Calu3 (cell line): ENCODE measurements around the gene CHN1. TPM values are rescaled to one million over a fixed set of nuclear protein-coding genes. Genes with fewer than 3 reads are reported as not detected.

Source experiments
- BruUV-seq: library from RNA; stranded (reverse); fragments of 400-500 nt; replicated peaks from 2 replicates; lab custom pipeline; 2021; lab: Mats Ljungman, UMichigan
- CTCF ChIA-PET: fragments of 300-600 bp; sonication (Branson Sonifier 250); formaldehyde crosslinking; loops from one replicate; lab custom pipeline; 2022; ENCODE audit warnings: antibody characterized with exemption; lab: Charles Lee
- DNase-seq: peaks from one replicate; pipeline ENCODE4 v3.0.0; 2022
- H3K27ac Mint-ChIP-seq: one replicate; pipeline ENCODE4 v1.8.0; 2022; ENCODE audit warnings: mixed read lengths; ENCODE audit not compliant: unreplicated experiment
- H3K27me3 Mint-ChIP-seq: one replicate; pipeline ENCODE4 v1.8.0; 2022; ENCODE audit warnings: mixed read lengths; ENCODE audit not compliant: unreplicated experiment
- H3K36me3 Mint-ChIP-seq: one replicate; pipeline ENCODE4 v1.8.0; 2022; ENCODE audit warnings: mild to moderate bottlenecking, moderate library complexity, mixed read lengths; ENCODE audit not compliant: insufficient read depth, unreplicated experiment
- H3K4me1 Mint-ChIP-seq: one replicate; pipeline ENCODE4 v1.8.0; 2022; ENCODE audit warnings: mild to moderate bottlenecking, low read depth, mixed read lengths; ENCODE audit not compliant: unreplicated experiment
- H3K4me3 Mint-ChIP-seq: one replicate; pipeline ENCODE4 v1.8.0; 2022; ENCODE audit warnings: mild to moderate bottlenecking, low read depth, moderate library complexity, mixed read lengths; ENCODE audit not compliant: unreplicated experiment
- H3K9me3 Mint-ChIP-seq: one replicate; pipeline ENCODE4 v1.8.0; 2022; ENCODE audit warnings: low read depth, mixed read lengths; ENCODE audit not compliant: unreplicated experiment
- CTCF ChIP-seq: fragments of 200-600 bp; IDR thresholded peaks from one replicate; pipeline ENCODE4 v1.8.0; 2022; ENCODE audit warnings: antibody characterized with exemption; ENCODE audit not compliant: unreplicated experiment
- intact Hi-C: fragments of 100-400 bp; cut with micrococcal nuclease; formaldehyde crosslinking; loops from one replicate; pipeline ENCODE4 v1.10.0; 2022; ENCODE audit not compliant: unreplicated experiment
- total RNA-seq: library from RNA; stranded (reverse); gene quantifications from 2 replicates; pipeline ENCODE4 v1.2.3, GENCODE V29; 2022

CHN1 gene
- total RNA-seq, 1 experiment from 2014 or later = 2.4 TPM

DNA sequence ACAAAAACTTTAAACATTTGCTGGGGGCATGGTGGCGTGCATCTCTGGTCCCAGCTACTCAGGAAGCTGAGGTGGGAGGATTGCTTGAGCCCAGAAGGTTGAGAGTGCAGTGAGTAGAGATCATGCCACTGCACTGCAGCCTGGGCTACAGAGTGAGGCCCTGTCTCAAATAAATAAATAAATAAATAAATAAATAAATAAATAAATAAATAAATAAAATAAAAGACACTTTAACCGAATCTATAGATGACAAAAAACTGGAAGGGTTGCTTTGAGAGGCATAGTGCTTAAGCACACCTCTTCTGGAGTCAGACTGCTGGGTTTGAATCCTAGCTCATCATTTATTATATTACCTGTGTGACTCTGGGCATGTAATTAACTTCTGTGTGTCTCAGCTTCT lies 21.2 kb upstream of the CHN1 start:
- no peaks in the 10 kb centered on the region for H3K27me3 Mint-ChIP-seq
- no peak overlapping the region for H3K4me3 Mint-ChIP-seq
- DNase-seq = no peak
- H3K27ac Mint-ChIP-seq = no peak overlapping the region
- intact Hi-C loops = no loop called here
- no peaks in the 10 kb centered on the region for H3K36me3 Mint-ChIP-seq
- BruUV-seq = no TSS peak
- CTCF ChIA-PET = no interaction called here
- no peak for TF ChIP-seq CTCF
- no peaks in the 10 kb centered on the region for H3K4me1 Mint-ChIP-seq
- no peaks in the 10 kb centered on the region for H3K9me3 Mint-ChIP-seq

DNA sequence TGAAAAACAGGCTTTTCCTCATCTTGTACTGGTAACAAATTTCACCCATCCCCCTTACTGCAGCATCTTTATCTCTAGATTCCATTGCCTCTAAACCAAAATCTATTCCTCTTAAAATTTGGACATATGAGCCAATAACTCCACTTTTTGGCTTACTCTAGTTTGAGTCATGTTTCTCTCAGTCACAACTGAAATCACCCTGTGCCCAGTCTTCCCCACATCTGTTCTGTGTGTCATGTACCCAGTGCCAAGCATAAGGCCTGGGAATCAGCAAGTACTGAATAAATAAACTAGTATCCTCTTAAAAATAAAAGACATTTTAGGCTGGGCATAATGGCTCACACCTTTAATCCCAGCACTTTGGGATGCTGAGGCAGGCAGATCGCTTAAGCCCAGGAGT lies 20.8 kb upstream of the CHN1 start:
- no peak for TF ChIP-seq CTCF
- intact Hi-C loops = no loop called here
- no peak for DNase-seq
- Mint-ChIP-seq H3K27me3 (no peaks in the 10 kb centered on the region), H3K27ac (no peak overlapping the region), H3K4me3 (no peak overlapping the region), H3K4me1 (no peaks in the 10 kb centered on the region), H3K36me3 (no peaks in the 10 kb centered on the region), H3K9me3 (no peaks in the 10 kb centered on the region)
- CTCF ChIA-PET = no interaction called here
- BruUV-seq = no TSS peak

DNA sequence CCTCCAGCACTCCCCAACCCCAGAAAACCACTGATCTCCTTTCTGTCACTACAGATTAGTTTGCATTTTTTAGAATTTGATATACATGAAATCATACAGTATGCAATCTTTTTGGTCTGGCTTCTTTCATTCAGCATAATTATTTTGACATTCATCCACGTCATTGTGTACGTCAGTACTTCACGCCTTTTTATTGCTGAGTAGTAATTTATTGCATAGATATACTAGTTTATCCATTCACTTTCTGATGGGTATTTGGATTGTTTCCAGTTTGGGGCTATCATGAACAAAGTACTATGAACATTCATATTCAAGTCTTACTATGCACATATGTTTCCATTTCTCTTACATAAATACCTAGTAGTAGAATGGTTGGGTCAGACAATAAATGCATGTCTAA lies 20.1 kb upstream of the CHN1 start:
- H3K4me1 Mint-ChIP-seq = no peaks in the 10 kb centered on the region
- no peak for TF ChIP-seq CTCF
- no peaks in the 10 kb centered on the region for H3K27me3 Mint-ChIP-seq
- H3K4me3 Mint-ChIP-seq = no peak overlapping the region
- intact Hi-C loops = no loop called here
- H3K9me3 Mint-ChIP-seq = no peaks in the 10 kb centered on the region
- no TSS peak for BruUV-seq
- no peak overlapping the region for H3K27ac Mint-ChIP-seq
- no peak for DNase-seq
- CTCF ChIA-PET = interaction anchor here (0.7 kb wide), 2 partner anchors 14 to 158 kb away, joined by 3 read pairs; no protein-coding TSS in a partner anchor
- H3K36me3 Mint-ChIP-seq = no peaks in the 10 kb centered on the region

- DNase-seq = no peak
- H3K9me3 Mint-ChIP-seq = no peaks in the 10 kb centered on the region
- H3K27me3 Mint-ChIP-seq = no peaks in the 10 kb centered on the region
- TF ChIP-seq CTCF = no peak
- no peaks in the 10 kb centered on the region for H3K36me3 Mint-ChIP-seq
- no peaks in the 10 kb centered on the region for H3K4me1 Mint-ChIP-seq
- BruUV-seq = no TSS peak
- CTCF ChIA-PET = no interaction called here
- no peak overlapping the region for H3K27ac Mint-ChIP-seq
- H3K4me3 Mint-ChIP-seq = no peak overlapping the region
- intact Hi-C loops = no loop called here
These were observed 17.7 kb upstream of the CHN1 start for GRCh38 chr2:175022923-175023322.
